IMR-90 (cell line): ENCODE measurements around the gene SCFD2. TPM values are rescaled to one million over a fixed set of nuclear protein-coding genes. Genes with fewer than 3 reads are reported as not detected.

Source experiments
- ATAC-seq: fragments of 200-7000 bp; cut with Tn5 transposase; 2 replicates; pipeline ENCODE4 v1.9.1; 2020; ENCODE audit warnings: low read depth, mild to moderate bottlenecking, moderate library complexity
- BruUV-seq: library from RNA; stranded (reverse); fragments of 400-500 nt; replicated peaks from 2 replicates; lab custom pipeline; 2021; lab: Mats Ljungman, UMichigan
- CTCF ChIA-PET: fragments of 300-600 bp; formaldehyde crosslinking; extraction: SDS; loops from one replicate; lab custom pipeline; 2021; ENCODE audit warnings: antibody characterized with exemption; lab: Yijun Ruan, JAX
- POLR2A ChIA-PET: fragments of 300-600 bp; sonication (Branson Sonifier 250); formaldehyde crosslinking; loops from one replicate; lab custom pipeline; 2022; ENCODE audit warnings: antibody characterized with exemption; ENCODE audit not compliant: unreplicated experiment; lab: Charles Lee
- DNase-seq: peaks from one replicate; pipeline ENCODE4 v3.0.0; 2013
- H2AFZ ChIP-seq: replicated peaks from 2 replicates; pipeline ENCODE3; 2013; ENCODE audit warnings: low read length, mild to moderate bottlenecking; ENCODE audit not compliant: poor library complexity
- H2AK5ac ChIP-seq: 2 replicates; pipeline ENCODE4 v1.6.1; 2013; ENCODE audit warnings: low read depth, low read length, inconsistent platforms
- H2AK9ac ChIP-seq: replicated peaks from 2 replicates; pipeline ENCODE3; 2013; ENCODE audit warnings: mild to moderate bottlenecking, low read depth, low read length, moderate library complexity; ENCODE audit not compliant: poor library complexity
- H2BK120ac ChIP-seq: 2 replicates; pipeline ENCODE4 v1.6.1; 2013; ENCODE audit warnings: low read depth, low read length, inconsistent platforms
- H2BK15ac ChIP-seq: 3 replicates; pipeline ENCODE4 v1.6.1; 2013; ENCODE audit warnings: low read depth, low read length, inconsistent platforms
- H2BK20ac ChIP-seq: 2 replicates; pipeline ENCODE4 v1.6.1; 2013; ENCODE audit warnings: low read depth, mild to moderate bottlenecking, inconsistent platforms, low read length, moderate library complexity
- H2BK5ac ChIP-seq: 2 replicates; pipeline ENCODE4 v1.6.1; 2013; ENCODE audit warnings: mild to moderate bottlenecking, low read depth, low read length, inconsistent platforms; ENCODE audit not compliant: poor library complexity, severe bottlenecking
- H3K14ac ChIP-seq: replicated peaks from 2 replicates; pipeline ENCODE4 v1.6.1; 2013; ENCODE audit warnings: low read depth, low read length, inconsistent platforms
- H3K18ac ChIP-seq: 2 replicates; pipeline ENCODE4 v1.6.1; 2013; ENCODE audit warnings: low read depth, low read length, control low read depth
- H3K23ac ChIP-seq: 2 replicates; pipeline ENCODE4 v1.6.1; 2013; ENCODE audit warnings: low read depth, low read length, inconsistent platforms
- H3K27ac ChIP-seq: 2 replicates; pipeline ENCODE4 v1.5.1; 2013; ENCODE audit warnings: mild to moderate bottlenecking, control low read depth, low read length; ENCODE audit not compliant: insufficient read depth
- H3K27me3 ChIP-seq: 2 replicates; pipeline ENCODE4 v1.6.1; 2013; ENCODE audit warnings: low read length; ENCODE audit not compliant: control insufficient read depth, insufficient read depth
- H3K36me3 ChIP-seq: 2 replicates; pipeline ENCODE4 v1.6.1; 2013; ENCODE audit warnings: low read length, mixed read lengths; ENCODE audit not compliant: control insufficient read depth, insufficient read depth
- H3K4ac ChIP-seq: 2 replicates; pipeline ENCODE4 v1.6.1; 2013; ENCODE audit warnings: low read depth, low read length, inconsistent platforms
- H3K4me1 ChIP-seq: 2 replicates; pipeline ENCODE4 v1.6.1; 2013; ENCODE audit warnings: low read length, mixed read lengths; ENCODE audit not compliant: control insufficient read depth, insufficient read depth
- H3K4me2 ChIP-seq: 2 replicates; pipeline ENCODE4 v1.6.1; 2013; ENCODE audit warnings: low read depth, mild to moderate bottlenecking, control low read depth, low read length, moderate library complexity
- H3K4me3 ChIP-seq: 2 replicates; pipeline ENCODE4 v1.5.1; 2013; ENCODE audit warnings: low read depth, mild to moderate bottlenecking, control low read depth, low read length, moderate library complexity; ENCODE audit not compliant: insufficient read depth
- H3K56ac ChIP-seq: 2 replicates; pipeline ENCODE4 v1.6.1; 2013; ENCODE audit warnings: low read length, inconsistent platforms; ENCODE audit not compliant: insufficient read depth; ENCODE audit errors: extremely low read depth
- H3K79me1 ChIP-seq, 2 experiments: 2 replicates each; pipeline ENCODE4 v1.6.1; 2013; ENCODE audit warnings: low read length in 2 of 2, inconsistent platforms in 1 of 2, low read depth in 1 of 2
- H3K9ac ChIP-seq: 2 replicates; pipeline ENCODE4 v1.6.1; 2013; ENCODE audit warnings: low read depth, low read length, control low read depth
- H3K9me1 ChIP-seq: 2 replicates; pipeline ENCODE4 v1.6.1; 2013; ENCODE audit warnings: low read length, inconsistent platforms; ENCODE audit not compliant: insufficient read depth
- H3K9me3 ChIP-seq: 2 replicates; pipeline ENCODE4 v1.6.1; 2013; ENCODE audit warnings: low read length; ENCODE audit not compliant: control insufficient read depth, insufficient read depth
- H4K20me1 ChIP-seq: 2 replicates; pipeline ENCODE4 v1.6.1; 2013; ENCODE audit warnings: low read length, inconsistent platforms; ENCODE audit not compliant: insufficient read depth
- H4K5ac ChIP-seq: 2 replicates; pipeline ENCODE4 v1.6.1; 2013; ENCODE audit warnings: mild to moderate bottlenecking, low read depth, low read length, control low read depth
- H4K8ac ChIP-seq, 2 experiments: 2 replicates each; pipeline ENCODE4 v1.6.1; 2013; ENCODE audit warnings: low read depth in 2 of 2, low read length in 2 of 2, control low read depth in 1 of 2, inconsistent platforms in 1 of 2
- H4K91ac ChIP-seq: 2 replicates; pipeline ENCODE4 v1.6.1; 2013; ENCODE audit warnings: low read depth, low read length, inconsistent platforms; ENCODE audit not compliant: insufficient read depth
- CHD1 ChIP-seq: IDR thresholded peaks from 2 replicates; pipeline ENCODE4 v1.6.1; 2012; ENCODE audit warnings: low read depth, low read length, improper control_type of control experiment
- ELK1 ChIP-seq: fragments of 150-350 bp; IDR thresholded peaks from 2 replicates; pipeline ENCODE4 v1.6.1; 2016; ENCODE audit warnings: low read depth, mild to moderate bottlenecking, low read length, moderate library complexity, borderline replicate concordance
- FOS ChIP-seq: fragments of 150-350 bp; IDR thresholded peaks from 2 replicates; pipeline ENCODE4 v1.6.1; 2016; ENCODE audit warnings: low read depth, low read length
- NFE2L2 ChIP-seq: fragments of 150-350 bp; IDR thresholded peaks from 2 replicates; pipeline ENCODE4 v1.6.1; 2016; ENCODE audit warnings: low read depth, mild to moderate bottlenecking, low read length
- RCOR1 ChIP-seq: IDR thresholded peaks from 2 replicates; pipeline ENCODE4 v1.6.1; 2012; ENCODE audit warnings: mild to moderate bottlenecking, low read length, improper control_type of control experiment; ENCODE audit not compliant: insufficient replicate concordance
- SMC3 ChIP-seq: fragments of 150-350 bp; IDR thresholded peaks from 2 replicates; pipeline ENCODE4 v1.6.1; 2016; ENCODE audit warnings: low read depth, mild to moderate bottlenecking, antibody characterized with exemption, low read length, moderate library complexity
- USF2 ChIP-seq: fragments of 150-350 bp; IDR thresholded peaks from 2 replicates; pipeline ENCODE4 v1.6.1; 2017; ENCODE audit warnings: mild to moderate bottlenecking, antibody characterized with exemption, low read length, low read depth
- WGBS, 2 experiments: methylation state at CpG; one replicate each; pipeline versions ENCODE4 v1.1.5 to v1.1.7; 2013; ENCODE audit warnings: missing lambda C conversion rate in 2 of 2; ENCODE audit not compliant: insufficient read length in 1 of 2; ENCODE audit errors: extremely low coverage in 2 of 2; 5-methylcytosine and 5-hydroxymethylcytosine counted together
- dilution Hi-C: fragments of 300-500 bp; cut with HindIII; formaldehyde crosslinking; loops from one replicate; pipeline ENCODE4 v1.14.3; 2018; ENCODE audit warnings: low sequenced_read_pairs; ENCODE audit not compliant: unreplicated experiment
- in situ Hi-C: fragments of 300-500 bp; cut with MboI; formaldehyde crosslinking; loops from 3 replicates; pipeline ENCODE4 v1.14.3; 2019; ENCODE audit warnings: low sequenced_read_pairs, inconsistent platforms, mixed read lengths
- intact Hi-C: fragments of 100-400 bp; cut with micrococcal nuclease; formaldehyde crosslinking; loops from 2 replicates; pipeline ENCODE4 v1.10.0; 2022
- polyA plus RNA-seq, 3 experiments: library from polyadenylated mRNA; depleted of rRNA; stranded (reverse); fragments of >200 nt; gene quantifications; 2 replicates each; pipeline ENCODE4 v1.2.3, GENCODE V29; 2012; ENCODE audit warnings: low replicate concordance in 1 of 3
- total RNA-seq: library from RNA; depleted of rRNA; stranded (reverse); fragments of >200 nt; gene quantifications from 2 replicates; pipeline ENCODE4 v1.2.3, GENCODE V29; 2012

SCFD2 gene
- total and polyA plus RNA-seq, 2 of the 4 experiments (the other 2 are of a cell fraction): 18.9 to 62.4 TPM

GRCh38 chr4:53366301-53366716 lies 448 bp upstream of the SCFD2 start:
- POLR2A ChIA-PET: interaction anchor here (0.6 to 1.1 kb wide), 2 partner anchors 10 to 14 kb away, joined by 3 to 4 read pairs; no protein-coding TSS in a partner anchor
- in situ Hi-C loops: loop anchor here (5.0 kb wide), 1 partner anchor 861 kb away; the partner anchor contains the start of gene PDGFRA
- peak overlapping the region; percentile 62; the same call in 1 of the 2 replicates for H3K9ac ChIP-seq

More at GRCh38 chr4:53366301-53366716, 448 bp upstream of the SCFD2 start:
- TF ChIP-seq SMC3 (no peak), RCOR1 (no peak), NFE2L2 (no peak), FOS (no peak), USF2 (no peak), CHD1 (no peak), ELK1 (no peak)
- H4K5ac ChIP-seq: peak overlapping the region; percentile 72
- H2AFZ ChIP-seq: peak overlapping the region; percentile 98
- H3K36me3 ChIP-seq: peaks cover 2% of the 10 kb centered on the region; the same call in 1 of the 2 replicates
- peak overlapping the region; percentile 98 to 100 for H4K8ac ChIP-seq
- H2BK15ac ChIP-seq: peak overlapping the region; percentile 80; the same call in 1 of the 3 replicates
- H3K27ac ChIP-seq: peak overlapping the region; percentile 50
- 0 out of 2 replicates have a peak, but pooled peaks cover 2% of the 10 kb centered on the region for H3K4me1 ChIP-seq
- H3K27me3 ChIP-seq: no peaks in the 10 kb centered on the region
- H3K9me3 ChIP-seq: no peaks in the 10 kb centered on the region
- peak overlapping the region; percentile 79 for H4K91ac ChIP-seq
- H2AK5ac ChIP-seq: no peak overlapping the region
- H3K18ac ChIP-seq: peak overlapping the region; percentile 67; the same call in 1 of the 2 replicates
- H3K9me1 ChIP-seq: peaks cover 3% of the 10 kb centered on the region; the same call in 1 of the 2 replicates
- CTCF ChIA-PET: no interaction called here
- H2BK20ac ChIP-seq: 0 out of 2 replicates have a peak overlapping the region, but pooled peaks have one; percentile 15
- peaks cover 11 to 26% of the 10 kb centered on the region in 2 experiments; a peak in 3 of 4 replicates for H3K79me1 ChIP-seq
- H4K20me1 ChIP-seq: no peaks in the 10 kb centered on the region
- peak overlapping the region; percentile 57; the same call in 1 of the 2 replicates for H2BK120ac ChIP-seq
- dilution Hi-C loops (no loop called here), intact Hi-C loops (loop anchor here (5.0 kb wide), 3 partner anchors 349 to 989 kb away; no protein-coding TSS in a partner anchor)
- BruUV-seq: no TSS peak
- no peak overlapping the region for H2AK9ac ChIP-seq
- H3K4me3 ChIP-seq: peak overlapping the region; percentile 79
- 17 to 100% methylated on average over 1 to 3 of the region's 8 CpGs for WGBS, 2 experiments
- 0 out of 2 replicates have a peak overlapping the region, but pooled peaks have one; percentile 45 for H3K56ac ChIP-seq
- peak overlapping the region; percentile 73; the same call in 1 of the 2 replicates for H3K23ac ChIP-seq
- DNase-seq (no peak), ATAC-seq (no peak)
- H2BK5ac ChIP-seq: peak overlapping the region; percentile 57
- peak overlapping the region; percentile 72; the same call in 1 of the 2 replicates for H3K4ac ChIP-seq
- peak overlapping the region; percentile 75 for H3K4me2 ChIP-seq
- 0 out of 2 replicates have a peak overlapping the region, but pooled peaks have one; percentile 54 for H3K14ac ChIP-seq
